MM.1S (cell line): Measurements from ENCODE around the gene SSUH2.

Experiments
- DNase-seq: peaks from one replicate; pipeline ENCODE4 v3.0.0-alpha.2; 2015
- H2AFZ ChIP-seq: fragments of 300-600 bp; sonication (generic); 2 replicates; pipeline ENCODE4 v1.6.0; 2016; ENCODE audit warnings: antibody characterized with exemption, low read length
- H3F3A ChIP-seq: fragments of 300-600 bp; sonication (generic); 2 replicates; pipeline ENCODE4 v1.6.1; 2016; ENCODE audit warnings: mild to moderate bottlenecking, antibody characterized with exemption, low read length, moderate library complexity, mixed read lengths; ENCODE audit not compliant: insufficient read depth
- H3K27ac ChIP-seq: fragments of 300-600 bp; sonication (generic); 2 replicates; pipeline ENCODE4 v1.5.1; 2016; ENCODE audit warnings: mild to moderate bottlenecking, low read length
- H3K27me3 ChIP-seq: fragments of 300-600 bp; sonication (generic); replicated peaks from 2 replicates; pipeline ENCODE4 v1.6.0; 2016; ENCODE audit warnings: low read length; ENCODE audit not compliant: insufficient read depth
- H3K36me3 ChIP-seq: fragments of 300-600 bp; sonication (generic); replicated peaks from 2 replicates; pipeline ENCODE4 v1.6.1; 2016; ENCODE audit warnings: mild to moderate bottlenecking, low read length, mixed read lengths; ENCODE audit not compliant: insufficient read depth
- H3K4me1 ChIP-seq: fragments of 300-600 bp; sonication (generic); 2 replicates; pipeline ENCODE4 v1.6.1; 2016; ENCODE audit warnings: low read length, mixed read lengths
- H3K4me2 ChIP-seq: fragments of 300-600 bp; sonication (generic); 2 replicates; pipeline ENCODE4 v1.6.0; 2016; ENCODE audit warnings: low read depth, low read length
- H3K4me3 ChIP-seq: fragments of 300-600 bp; sonication (generic); 2 replicates; pipeline ENCODE4 v1.5.1; 2016; ENCODE audit warnings: low read length, mixed read lengths
- H3K79me2 ChIP-seq: fragments of 300-600 bp; sonication (generic); 2 replicates; pipeline ENCODE4 v1.6.1; 2016; ENCODE audit warnings: mixed run types, low read length, mixed read lengths
- H3K9ac ChIP-seq: fragments of 300-600 bp; sonication (generic); 2 replicates; pipeline ENCODE4 v1.6.1; 2016; ENCODE audit warnings: low read length, mixed read lengths
- H3K9me2 ChIP-seq: fragments of 300-600 bp; sonication (generic); replicated peaks from 2 replicates; pipeline ENCODE4 v1.6.1; 2016; ENCODE audit warnings: mild to moderate bottlenecking, low read length, mixed read lengths; ENCODE audit not compliant: insufficient read depth
- H3K9me3 ChIP-seq: fragments of 300-600 bp; sonication (generic); replicated peaks from 2 replicates; pipeline ENCODE4 v1.6.1; 2016; ENCODE audit warnings: mild to moderate bottlenecking, low read length, mixed read lengths; ENCODE audit not compliant: insufficient read depth
- H4K20me1 ChIP-seq: fragments of 300-600 bp; sonication (generic); 2 replicates; pipeline ENCODE4 v1.6.1; 2016; ENCODE audit warnings: mild to moderate bottlenecking, low read length, moderate library complexity, mixed read lengths; ENCODE audit not compliant: insufficient read depth
- CTCF ChIP-seq: fragments of 300-600 bp; sonication (generic); IDR thresholded peaks from 2 replicates; pipeline ENCODE4 v1.5.1; 2016; ENCODE audit warnings: antibody characterized with exemption, low read length, mixed read lengths
- EZH2 ChIP-seq: fragments of 300-600 bp; sonication (generic); optimal IDR thresholded peaks from 2 replicates; pipeline ENCODE3; 2017; ENCODE audit warnings: low read depth, mild to moderate bottlenecking, antibody characterized with exemption, low read length, mixed read lengths
- EZH2phosphoT487 ChIP-seq: fragments of 300-600 bp; sonication (generic); IDR thresholded peaks from 2 replicates; pipeline ENCODE4 v1.6.1; 2018; ENCODE audit warnings: antibody characterized with exemption, low read length

Gene SSUH2

GRCh38 chr3:8597219-8597853, 47.3 kb downstream of the SSUH2 start:
- Histone ChIP-seq H3K9ac (no peak overlapping the region), H3K4me2 (no peak overlapping the region), H3K9me2 (no peaks in the 10 kb centered on the region), H3K36me3 (no peaks in the 10 kb centered on the region), H4K20me1 (no peaks in the 10 kb centered on the region), H3K27me3 (no peaks in the 10 kb centered on the region), H3K4me3 (no peak overlapping the region), H3K27ac (no peak overlapping the region), H2AFZ (no peak overlapping the region), H3F3A (no peaks in the 10 kb centered on the region), H3K4me1 (no peaks in the 10 kb centered on the region), H3K79me2 (no peaks in the 10 kb centered on the region), H3K9me3 (no peaks in the 10 kb centered on the region)
- no peak for DNase-seq
- TF ChIP-seq CTCF (no peak), EZH2 (no peak), EZH2phosphoT487 (no peak)

- Histone ChIP-seq H2AFZ (no peak overlapping the region), H3K27ac (no peak overlapping the region), H3K36me3 (no peaks in the 10 kb centered on the region), H3K27me3 (no peaks in the 10 kb centered on the region), H3K9me2 (no peaks in the 10 kb centered on the region), H4K20me1 (no peaks in the 10 kb centered on the region), H3K4me3 (no peak overlapping the region), H3K4me1 (no peaks in the 10 kb centered on the region), H3K79me2 (no peaks in the 10 kb centered on the region), H3K9me3 (no peaks in the 10 kb centered on the region), H3K4me2 (no peak overlapping the region), H3F3A (no peaks in the 10 kb centered on the region), H3K9ac (no peak overlapping the region)
- no peak for DNase-seq
- no peak for TF ChIP-seq EZH2
- no peak for TF ChIP-seq EZH2phosphoT487
- TF ChIP-seq CTCF: no peak
Observed at GRCh38 chr3:8596321-8597218, 48.0 kb downstream of the SSUH2 start.

GRCh38 chr3:8595695-8596115, 48.9 kb downstream of the SSUH2 start:
- H2AFZ ChIP-seq: no peak overlapping the region
- no peak for TF ChIP-seq CTCF
- TF ChIP-seq EZH2: no peak
- no peak for TF ChIP-seq EZH2phosphoT487

More at GRCh38 chr3:8595695-8596115, 48.9 kb downstream of the SSUH2 start:
- Histone ChIP-seq H3K4me2 (no peak overlapping the region), H3K9ac (no peak overlapping the region), H3K9me3 (no peaks in the 10 kb centered on the region), H3F3A (no peaks in the 10 kb centered on the region), H4K20me1 (no peaks in the 10 kb centered on the region), H3K4me3 (no peak overlapping the region), H3K9me2 (no peaks in the 10 kb centered on the region), H3K27ac (no peak overlapping the region), H3K4me1 (no peaks in the 10 kb centered on the region), H3K36me3 (no peaks in the 10 kb centered on the region), H3K79me2 (no peaks in the 10 kb centered on the region), H3K27me3 (no peaks in the 10 kb centered on the region)
- DNase-seq: no peak
